Effector CD8-positive, alpha-beta T cell (primary cell): ENCODE results near the gene ANXA7.
"Not testable (repeated sequence)": the region's sequence is repeated elsewhere in the genome, so short reads cannot be mapped to it uniquely, and the experiment has no call there.

Source experiments
- DNase-seq: peaks from one replicate; lab custom pipeline; 2025; lab: John Stamatoyannopoulos, UW

Gene ANXA7

DNA sequence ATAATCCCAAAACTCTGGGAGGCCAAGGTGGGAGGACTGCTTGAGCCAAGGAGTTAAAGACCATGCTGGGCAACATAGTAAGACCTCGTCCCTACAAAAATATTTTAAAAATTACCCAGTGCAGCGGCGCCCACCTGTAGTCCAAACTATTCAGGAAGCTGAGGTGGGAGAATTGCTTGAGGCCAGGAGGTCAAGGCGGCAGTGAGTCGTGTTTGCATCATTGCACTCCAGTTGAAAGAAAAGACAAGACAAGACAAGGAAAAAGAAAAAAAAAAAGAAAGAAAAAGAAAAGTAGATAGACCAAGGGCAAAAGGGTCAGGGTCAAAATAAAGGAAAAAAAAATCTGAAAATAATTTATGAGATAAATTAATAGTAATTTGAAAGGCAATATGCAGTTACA is 5.8 kb downstream of the ANXA7 start:
- no peak for DNase-seq

DNA sequence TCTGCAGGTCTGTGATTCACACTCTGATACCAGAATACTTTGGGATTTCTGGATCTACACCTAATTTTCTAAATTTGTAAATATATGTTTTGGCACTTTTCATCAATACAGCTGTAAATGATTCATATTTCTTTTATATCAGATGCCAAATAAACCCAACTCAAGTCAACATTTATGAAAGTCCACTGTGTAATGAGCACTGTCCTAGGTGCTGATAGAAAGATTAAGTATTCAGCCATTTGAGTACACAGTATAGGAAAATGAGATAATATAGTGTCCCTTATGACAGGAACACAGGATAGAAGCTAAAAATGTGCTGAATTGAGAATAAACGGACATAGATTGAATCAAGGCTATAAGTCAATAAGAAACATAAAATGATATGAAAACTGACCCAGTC is 6.4 kb downstream of the ANXA7 start:
- DNase-seq = no peak

DNA sequence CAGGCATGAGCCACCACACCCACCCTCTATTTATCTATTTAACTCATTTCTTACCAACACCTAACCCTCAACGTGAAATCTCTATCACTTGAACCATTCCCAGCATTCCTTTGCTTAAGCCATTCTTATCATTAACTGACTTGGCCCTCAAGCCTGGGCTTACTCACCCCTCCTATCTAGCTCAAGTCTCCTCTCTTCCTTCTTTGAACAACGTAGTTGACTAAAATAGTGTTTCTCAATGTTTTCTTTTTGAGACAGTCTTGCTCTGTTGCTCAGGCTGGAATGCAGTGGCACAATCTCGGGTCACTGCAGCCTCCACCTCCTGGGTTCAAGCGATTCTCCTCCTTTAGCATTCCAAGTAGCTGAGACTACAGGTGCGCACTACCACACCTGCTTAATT is 7.0 kb downstream of the ANXA7 start:
- no peak for DNase-seq

DNA sequence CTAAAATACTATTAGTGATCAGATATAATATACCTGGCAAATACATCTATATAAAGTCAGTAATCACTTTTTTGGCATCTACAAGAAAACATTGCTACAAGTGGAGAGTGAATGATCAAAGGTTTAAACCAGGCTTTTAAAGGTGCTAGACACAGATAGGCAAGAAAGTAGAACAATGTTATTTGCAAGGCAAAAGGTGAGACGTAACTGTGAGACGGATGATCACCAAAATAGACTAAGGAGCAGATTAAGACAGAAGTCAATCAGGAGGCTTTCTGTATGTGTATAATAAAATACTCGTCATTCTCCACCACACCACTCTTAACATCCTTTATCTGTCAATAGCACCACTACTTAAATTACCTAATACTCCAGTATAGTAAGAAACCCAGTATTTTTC is 8.3 kb downstream of the ANXA7 start:
- no peak for DNase-seq

DNA sequence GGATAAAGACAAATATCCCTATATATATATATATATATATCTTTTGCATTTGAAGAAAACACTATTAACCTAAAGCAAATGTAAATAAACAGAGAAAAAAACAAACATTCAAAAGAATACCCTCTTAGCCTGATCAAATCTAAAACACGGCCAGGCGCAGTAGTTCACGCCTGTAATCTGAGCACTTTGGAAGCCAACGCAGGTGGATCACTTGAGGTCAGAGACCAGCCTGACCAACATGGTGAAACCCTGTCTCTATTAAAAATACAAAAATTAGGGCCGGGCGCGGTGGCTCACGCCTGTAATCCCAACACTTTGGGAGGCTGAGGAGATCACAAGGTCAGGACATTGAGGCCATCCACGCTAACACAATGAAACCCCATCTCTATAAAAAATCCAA is 9.2 kb downstream of the ANXA7 start:
- no peak for DNase-seq

DNA sequence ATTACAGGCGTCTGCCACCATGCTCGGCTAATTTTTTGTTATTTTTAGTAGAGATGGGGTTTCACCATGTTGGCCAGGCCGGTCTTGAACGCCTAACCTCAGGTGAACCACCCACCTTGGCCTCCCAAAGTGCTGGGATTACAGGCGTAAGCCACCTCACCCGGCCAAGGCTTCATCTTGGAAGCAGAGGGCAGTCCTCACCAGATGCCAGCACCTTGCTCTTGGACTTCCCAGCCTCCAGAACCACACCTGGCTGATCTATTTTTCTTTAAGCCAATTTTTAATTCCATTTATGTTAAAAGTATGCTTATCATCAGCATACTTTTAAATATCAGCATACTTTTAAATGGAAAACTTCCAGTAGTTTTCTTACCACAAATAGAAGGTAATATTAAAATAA is 12.2 kb downstream of the ANXA7 start:
- DNase-seq = no peak

DNA sequence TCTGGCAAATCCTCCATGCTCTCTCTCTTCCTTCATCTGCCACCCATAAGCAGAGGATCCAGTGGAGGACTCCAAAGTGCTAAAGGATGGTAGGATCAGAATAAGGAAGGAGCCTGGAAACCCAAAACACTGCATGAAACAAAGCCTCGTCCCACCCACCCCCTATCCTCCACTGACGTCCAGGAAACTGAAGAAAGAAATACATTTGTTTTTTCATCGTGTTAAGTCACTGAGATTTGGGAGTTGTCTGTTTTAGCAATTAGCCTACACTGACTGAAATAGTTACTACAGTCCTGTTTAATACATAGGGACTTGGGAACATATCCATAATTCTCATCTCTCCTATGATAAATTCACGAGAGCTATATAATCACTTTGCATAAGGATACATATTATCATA is 14.8 kb downstream of the ANXA7 start:
- DNase-seq = no peak

DNA sequence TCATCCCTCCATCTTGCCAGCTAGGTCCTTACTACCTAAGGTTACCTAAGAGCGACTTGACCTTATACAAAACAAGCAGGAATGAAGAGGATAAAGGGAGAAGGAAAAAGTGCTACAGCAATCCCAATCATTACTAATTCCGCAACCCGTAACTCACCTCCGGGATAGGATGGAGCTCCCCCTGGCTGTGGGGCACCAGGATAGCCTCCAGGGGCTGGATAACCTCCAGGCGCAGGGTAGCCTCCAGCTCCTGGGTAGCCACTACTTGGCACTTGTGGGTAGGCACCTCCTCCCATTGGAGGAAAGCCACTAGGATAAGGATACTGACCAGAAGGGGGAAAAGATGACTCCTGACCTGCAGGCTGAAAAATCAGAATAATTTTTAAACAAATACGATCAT is 15.8 kb downstream of the ANXA7 start:
- no peak for DNase-seq

DNA sequence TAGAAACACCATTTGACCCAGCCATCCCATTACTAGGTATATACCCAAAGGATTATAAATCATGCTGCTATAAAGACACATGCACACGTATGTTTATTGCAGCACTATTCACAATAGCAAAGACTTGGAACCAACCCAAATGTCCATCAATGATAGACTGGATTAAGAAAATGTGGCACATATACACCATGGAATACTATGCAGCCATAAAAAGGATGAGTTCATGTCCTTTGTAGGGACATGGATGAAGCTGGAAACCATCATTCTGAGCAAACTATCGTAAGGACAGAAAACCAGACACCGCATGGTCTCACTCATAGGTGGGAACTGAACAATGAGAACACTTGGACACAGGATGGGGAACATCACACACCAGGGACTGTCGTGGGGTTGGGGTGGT is 19.5 kb downstream of the ANXA7 start:
- DNase-seq = not testable (repeated sequence)

DNA sequence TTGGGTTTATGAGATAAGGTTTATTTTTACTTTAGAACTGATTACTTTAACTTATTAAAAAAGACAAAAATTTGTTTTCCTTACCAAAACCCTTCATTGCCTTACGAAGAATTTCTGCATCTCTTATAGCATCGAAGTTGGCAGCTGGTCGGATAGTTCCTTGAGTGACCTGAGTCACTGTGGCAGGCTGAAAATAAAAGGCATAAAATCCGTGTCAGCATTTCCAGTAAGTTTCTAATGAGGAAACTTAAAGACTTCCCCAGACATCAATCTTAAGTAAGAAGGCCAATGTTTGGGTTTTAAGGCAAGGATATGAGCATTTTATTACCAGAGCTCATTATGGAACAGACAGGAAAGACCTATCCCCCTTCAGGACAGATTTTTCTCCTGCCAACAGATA is 25.6 kb downstream of the ANXA7 start:
- no peak for DNase-seq

DNA sequence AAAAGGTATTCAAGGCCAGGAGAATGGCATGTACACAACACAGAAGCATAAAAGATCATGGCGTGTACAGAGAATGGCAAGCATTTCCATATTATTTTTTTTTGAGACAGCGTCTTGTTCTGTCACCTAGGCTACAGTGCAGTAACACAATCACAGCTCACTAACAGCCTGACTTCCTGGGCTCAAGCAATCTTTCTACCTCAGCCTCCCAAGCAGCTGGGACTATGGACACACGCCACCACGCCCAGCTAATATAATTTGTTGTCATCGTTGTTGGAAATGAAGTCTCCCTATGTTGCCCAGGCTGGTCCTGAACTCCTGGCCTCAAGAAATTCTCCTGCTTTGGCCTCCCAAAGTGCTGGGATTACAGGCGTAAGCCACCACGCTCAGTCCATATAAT is 27.3 kb downstream of the ANXA7 start:
- DNase-seq = no peak

DNA sequence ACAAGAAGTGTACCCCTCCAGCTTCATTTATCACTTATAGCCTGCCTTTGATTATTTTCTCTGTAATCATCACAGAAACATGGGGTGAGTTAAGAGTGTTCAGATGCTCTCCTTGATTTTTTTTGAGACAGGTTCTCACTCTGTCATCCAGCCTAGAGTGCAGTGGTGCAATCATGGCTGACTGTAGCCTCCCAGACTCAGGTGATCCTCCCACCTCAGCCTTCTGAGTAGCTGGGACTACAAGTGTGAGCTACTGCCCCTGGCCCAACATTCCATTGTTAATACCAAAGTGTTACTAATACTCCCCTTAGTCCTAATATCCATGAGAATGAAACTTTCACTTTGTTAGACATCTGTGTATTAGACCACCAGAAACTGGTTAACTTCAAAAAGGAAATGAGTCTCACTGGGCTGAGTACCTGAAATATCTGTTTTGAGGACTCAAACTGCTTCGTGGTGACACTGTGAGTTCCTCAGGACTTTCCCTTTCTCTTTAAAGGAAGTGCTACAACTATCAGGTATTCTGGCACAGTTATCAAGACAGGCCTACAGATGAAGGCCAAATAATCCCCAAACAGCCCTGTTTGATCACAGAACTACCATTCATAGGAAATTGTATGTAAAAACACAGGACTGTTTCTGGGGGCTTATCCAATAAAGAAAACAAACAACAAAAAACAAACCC is 34.7 kb downstream of the ANXA7 start:
- DNase-seq = no peak

DNA sequence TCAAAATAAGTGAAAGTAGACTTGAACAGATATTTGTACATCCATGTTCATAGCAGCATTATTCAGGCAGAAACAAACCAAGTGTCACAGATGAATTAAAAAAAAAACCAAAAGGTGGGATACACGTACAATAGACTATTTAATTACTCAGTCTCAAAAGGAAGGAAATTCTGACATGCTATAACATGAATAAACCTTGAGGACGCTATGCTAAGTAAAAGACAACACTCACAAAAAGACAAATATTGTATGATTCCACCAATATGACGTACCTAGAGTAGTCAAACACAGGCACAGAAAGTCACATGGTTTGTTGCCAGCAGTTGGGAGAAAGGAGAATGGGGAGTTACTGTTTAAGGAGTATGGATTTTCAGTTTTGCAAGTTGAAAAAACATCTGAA is 37.2 kb downstream of the ANXA7 start:
- DNase-seq = no peak

DNA sequence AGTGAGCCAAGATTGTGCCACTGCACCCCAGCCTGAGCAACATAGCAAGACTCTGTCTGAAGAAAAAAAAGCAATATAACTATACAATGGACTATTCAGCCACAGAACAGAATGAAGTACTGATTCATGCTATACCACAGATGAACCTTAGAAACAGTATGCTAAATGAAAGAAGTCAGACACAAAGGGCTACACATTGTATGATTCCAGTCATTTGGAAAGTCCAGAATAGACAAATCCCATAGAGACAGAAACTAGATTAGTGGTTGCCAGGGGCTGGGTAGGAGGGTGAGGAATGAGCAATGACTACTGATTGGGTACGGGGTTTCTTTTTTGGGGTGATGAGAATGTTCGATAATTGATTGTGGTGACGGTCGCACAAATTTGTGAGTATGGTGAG is 45.6 kb downstream of the ANXA7 start:
- no peak for DNase-seq

DNA sequence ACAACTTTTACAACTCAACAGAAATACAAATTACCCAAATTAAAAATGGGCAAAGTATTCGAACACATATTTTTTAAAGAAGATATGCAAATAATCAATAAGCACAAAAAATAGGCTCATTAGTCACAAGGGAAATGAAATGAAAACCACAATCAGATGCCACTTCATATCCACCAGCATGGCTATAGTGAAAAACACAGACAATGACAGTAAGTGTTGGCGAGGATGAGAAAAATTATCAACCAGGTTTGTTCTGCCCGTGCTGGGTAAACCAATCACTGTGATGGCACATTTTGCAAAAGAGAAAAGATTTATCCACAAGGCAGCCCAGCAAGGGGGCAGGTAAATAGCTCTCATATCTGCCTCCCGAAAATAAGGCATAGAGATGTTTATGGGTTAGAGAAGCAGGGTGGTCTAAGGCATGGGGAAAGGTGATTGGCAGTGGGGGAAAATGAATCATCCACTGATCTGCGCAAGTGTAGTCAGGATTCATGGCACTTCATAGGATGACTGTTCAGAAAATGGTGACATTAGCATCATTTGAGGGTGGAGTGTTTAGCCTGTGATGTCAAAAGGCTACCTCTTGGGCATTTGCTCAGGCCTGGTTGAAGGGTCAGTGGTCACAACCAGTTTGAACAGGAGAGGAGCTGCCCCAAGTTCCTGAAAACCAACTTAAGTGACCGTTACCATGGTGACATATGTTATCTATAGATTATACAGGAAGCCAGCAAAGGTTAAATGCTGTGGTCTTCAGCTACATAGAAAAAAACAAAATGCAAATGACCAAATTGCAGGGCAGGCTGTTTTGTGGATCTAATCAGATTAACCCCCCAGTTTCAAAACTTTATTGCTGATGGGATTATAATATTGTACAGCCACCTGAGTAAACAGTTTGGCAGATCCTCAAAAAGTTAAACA is 47.2 kb downstream of the ANXA7 start:
- DNase-seq = no peak

DNA sequence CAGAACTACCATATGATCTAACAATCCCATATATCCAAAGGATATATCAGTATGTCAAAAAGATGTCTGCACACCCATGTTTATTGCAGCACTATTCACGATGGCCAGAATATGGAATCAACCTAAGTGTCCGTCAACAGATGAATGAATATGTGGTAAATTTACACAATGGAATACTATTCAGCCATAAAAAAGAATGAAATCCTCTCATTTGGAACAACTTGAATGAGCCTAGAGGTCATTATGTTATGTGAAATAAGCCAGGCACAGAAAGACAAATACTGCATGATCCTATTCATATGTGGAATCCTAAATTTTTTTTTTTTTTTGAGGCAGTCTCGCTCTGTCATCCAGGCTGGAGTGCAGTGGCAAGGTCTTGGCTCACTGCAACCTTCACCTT is 48.9 kb downstream of the ANXA7 start:
- DNase-seq = no peak

DNA sequence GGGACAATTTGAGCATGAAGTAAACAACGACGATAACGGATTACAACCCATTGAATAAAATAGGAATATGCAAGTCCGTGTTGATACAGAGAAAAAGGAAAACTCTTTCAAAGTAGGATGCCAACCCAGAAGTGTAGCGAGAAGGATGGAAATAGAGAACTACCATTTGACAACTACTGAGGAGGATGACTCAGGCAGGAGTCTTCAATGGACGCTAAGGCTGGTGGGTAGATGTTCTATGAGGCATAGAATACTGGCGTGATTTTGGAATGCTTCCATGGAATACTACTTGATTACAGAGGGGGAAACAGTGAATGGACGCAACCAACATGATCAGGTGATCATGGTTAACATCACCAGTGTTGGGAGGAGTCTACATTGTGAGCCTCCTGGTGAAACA is 54.4 kb downstream of the ANXA7 start:
- DNase-seq = no peak

DNA sequence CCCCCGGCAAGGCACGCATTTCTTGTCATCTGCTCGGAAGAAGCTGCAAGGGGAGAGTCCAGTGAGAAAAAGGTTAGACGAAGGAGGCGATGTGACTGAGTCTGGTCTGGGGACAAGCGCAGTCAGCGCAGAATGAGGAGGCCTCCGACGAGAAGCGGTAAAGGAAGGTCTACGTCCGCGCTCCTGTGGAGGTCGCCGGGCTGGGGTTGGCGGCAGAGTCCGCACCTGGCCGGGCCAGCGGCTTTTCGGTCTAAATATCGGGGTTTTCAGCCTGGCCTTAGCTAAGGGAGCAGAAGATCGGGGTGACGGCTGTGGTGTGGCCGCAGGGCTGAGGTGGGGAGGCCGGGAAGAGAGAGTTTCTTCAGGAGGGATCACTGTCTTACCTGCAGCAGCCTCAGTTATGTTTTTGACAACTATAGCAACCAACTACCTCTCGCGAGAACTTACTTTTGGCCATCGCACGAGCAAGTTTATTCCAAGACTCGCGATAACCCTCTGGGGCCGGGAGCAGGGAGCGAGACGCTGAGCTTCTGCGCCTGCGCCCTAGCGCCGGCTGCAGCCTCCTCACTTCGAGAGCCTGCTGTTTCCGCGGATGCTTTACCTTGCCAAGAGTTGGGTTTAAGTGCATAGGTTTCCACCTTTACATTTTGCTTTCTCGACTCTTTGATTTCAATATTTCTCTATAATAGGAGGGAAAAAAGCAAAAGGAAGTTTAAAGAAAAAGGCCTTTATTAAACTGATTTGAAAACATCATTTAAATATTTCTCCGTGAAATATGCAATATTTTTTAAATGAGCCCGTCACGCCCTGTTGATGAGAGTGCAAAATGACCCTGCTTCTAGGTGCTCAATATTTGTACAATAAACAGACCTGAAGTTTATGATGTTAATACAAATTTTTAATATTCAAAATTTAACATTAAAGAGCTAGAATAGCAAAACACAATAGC is 55.3 kb downstream of the ANXA7 start, which contains the start of gene CFAP70:
CFAP70 (minus strand) TSS at position 534 of the 949 bp plus-strand sequence. CDS start 4,068 bp downstream, outside the sequence.
- peak; percentile 84 for DNase-seq

DNA sequence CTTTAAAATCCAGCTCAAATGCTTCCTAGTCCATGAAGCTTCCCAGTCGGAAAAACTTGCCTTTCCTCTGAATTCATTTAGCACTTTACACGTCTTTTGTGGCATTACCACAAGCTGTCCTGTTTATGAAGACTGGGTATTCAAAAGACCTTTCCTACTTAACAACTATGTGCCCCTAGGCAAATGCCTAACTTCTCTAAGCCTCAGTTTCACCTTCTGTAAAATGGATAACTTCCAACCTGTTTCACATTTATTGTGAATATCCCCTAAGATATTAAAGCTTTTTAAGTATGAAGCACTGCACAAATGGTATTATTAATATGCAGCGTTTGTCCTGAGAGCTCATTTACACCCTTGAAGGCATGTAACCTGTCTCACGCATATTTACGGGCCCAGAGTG is 56.0 kb downstream of the ANXA7 start:
- no peak for DNase-seq

DNA sequence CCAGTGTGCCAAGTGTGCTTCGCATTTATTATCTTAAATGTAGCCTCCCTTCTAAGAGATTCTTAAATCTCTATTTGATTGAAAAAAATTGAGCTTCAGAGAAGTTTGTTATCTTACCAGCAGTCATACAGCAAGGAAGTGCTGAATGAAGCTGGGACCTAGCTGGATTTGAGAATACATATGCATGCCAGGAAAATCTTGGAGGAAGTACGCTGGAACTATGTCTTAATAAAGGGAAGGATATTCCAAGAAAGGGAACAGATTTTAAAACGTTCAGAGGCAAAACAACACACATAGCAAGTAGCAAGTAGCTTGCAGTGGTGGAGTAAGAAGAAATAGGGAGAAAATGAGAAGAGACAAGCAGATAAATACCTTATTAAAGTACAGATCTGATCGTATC is 56.7 kb downstream of the ANXA7 start:
- DNase-seq = no peak

DNA sequence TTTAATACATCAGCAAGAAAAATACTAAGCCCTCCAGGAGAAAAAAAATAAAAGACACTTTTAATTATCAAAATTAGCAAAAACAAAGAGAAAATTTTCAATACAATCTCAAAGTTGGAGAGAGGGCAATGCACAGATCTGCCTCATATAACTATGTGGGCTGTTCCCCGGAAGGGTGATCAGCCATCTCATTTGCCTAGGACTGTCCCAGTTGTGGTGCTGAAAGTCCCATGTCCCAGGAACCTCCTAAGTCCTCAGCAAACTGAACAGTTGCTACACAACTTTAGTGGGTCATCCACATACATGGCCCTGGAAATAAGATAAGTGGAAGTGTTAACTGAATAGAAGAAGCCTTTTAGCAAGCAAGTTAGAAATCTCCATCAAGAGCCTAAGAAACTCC is 69.6 kb downstream of the ANXA7 start:
- DNase-seq = no peak

DNA sequence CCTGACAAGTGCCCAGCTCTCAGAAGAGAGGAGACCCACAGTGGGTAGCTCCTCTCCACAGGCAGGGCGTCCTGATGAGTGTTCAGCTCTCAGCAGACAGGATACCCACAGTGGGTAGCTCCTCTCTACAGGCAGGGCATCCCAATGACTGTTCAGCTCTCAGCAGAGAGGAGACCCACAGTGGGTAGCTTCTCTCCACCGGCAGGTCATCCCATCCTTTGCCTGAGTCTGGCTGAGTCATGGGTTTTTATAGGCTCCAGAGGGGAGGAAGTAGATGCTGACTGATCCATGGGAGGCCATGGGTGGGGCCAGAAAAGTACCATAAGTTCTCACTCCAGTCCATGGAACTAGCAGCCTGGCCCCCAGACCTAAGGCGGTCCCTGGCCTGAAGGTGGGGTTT is 73.7 kb downstream of the ANXA7 start:
- no peak for DNase-seq
